ENCODE data around the gene MAPK1IP1L. TPM values are rescaled to one million over a fixed set of nuclear protein-coding genes. Genes with fewer than 3 reads are reported as not detected.

MAPK1IP1L gene
- total and polyA plus RNA-seq, 2 experiments from 2014 or later = 69.9 to 86.2 TPM

DNA sequence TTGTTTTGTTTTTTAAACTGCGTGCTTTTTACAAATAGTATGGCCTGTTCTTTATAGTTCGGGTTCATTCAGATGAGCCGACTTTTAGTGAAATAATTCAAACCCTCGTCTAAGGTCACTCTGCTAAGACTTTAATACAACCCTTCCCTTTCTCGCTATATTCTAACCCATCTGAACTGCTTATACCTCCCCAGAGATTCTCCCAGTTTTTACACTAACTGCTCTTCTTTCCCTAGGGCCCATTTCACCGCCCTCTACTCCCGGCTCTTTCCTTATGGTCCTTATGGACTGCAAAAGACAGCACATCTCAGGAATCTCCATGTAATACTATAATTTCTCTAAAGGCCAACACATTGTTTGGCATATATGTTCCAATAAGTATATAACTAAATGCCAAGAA lies 2.1 kb downstream of the MAPK1IP1L start:
- peaks cover 64% of the 10 kb centered on the region for H3K79me2 ChIP-seq
- peaks cover 12% of the 10 kb centered on the region for H3K4me1 ChIP-seq (ENCODE audit: insufficient read depth)

DNA sequence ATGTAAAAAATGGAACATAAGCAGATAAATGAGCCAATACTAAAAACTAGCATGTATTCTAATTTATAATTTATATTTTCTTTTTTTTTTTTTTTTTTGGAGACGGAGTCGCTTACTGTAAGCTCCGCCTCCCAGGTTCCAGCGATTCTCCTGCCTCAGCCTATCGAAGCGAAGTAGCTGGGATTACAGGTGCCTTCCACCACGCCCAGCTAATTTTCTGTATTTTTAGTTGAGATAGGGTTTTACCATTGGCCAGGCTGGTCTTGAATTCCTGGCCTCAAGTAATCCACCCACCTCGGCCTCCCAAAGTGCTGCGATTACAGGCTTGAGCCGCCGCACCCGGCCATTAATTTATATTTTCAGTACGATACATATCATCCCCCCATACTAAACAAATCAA lies 2.7 kb downstream of the MAPK1IP1L start:
- Histone ChIP-seq H3K27ac (no peak overlapping the region), H4K20me1 (ENCODE audit: insufficient read depth, poor library complexity, severe bottlenecking) (peaks cover 52% of the 10 kb centered on the region), H3K36me3 (replicated peaks; ENCODE audit: insufficient read depth, low read depth) (no peaks in the 10 kb centered on the region), H3K79me2 (peaks cover 70% of the 10 kb centered on the region), H3K4me2 (peak overlapping the region; percentile 77), H3K4me3 (no peak overlapping the region), H3K27me3 (no peaks in the 10 kb centered on the region), H3K9me3 (ENCODE audit: low read depth) (no peaks in the 10 kb centered on the region), H3K9me2 (replicated peaks; ENCODE audit: insufficient read depth) (no peaks in the 10 kb centered on the region), H2AFZ (no peak overlapping the region), H3K4me1 (ENCODE audit: insufficient read depth) (peaks cover 12% of the 10 kb centered on the region)
- DNase-seq (ENCODE audit: low spot score) = no peak
- 98% methylated on average over 13 of the region's 13 CpGs for WGBS (ENCODE audit: low lambda C conversion rate, missing lambda C conversion rate)
- TF ChIP-seq EZH2 (IDR thresholded peaks at IDR 0.05; ENCODE audit: borderline replicate concordance) (no peak), EZH2phosphoT487 (IDR thresholded peaks at IDR 0.05; ENCODE audit: low read depth, severe bottlenecking, unreplicated experiment) (no peak)
- TF ChIP-seq, protein P1, sequence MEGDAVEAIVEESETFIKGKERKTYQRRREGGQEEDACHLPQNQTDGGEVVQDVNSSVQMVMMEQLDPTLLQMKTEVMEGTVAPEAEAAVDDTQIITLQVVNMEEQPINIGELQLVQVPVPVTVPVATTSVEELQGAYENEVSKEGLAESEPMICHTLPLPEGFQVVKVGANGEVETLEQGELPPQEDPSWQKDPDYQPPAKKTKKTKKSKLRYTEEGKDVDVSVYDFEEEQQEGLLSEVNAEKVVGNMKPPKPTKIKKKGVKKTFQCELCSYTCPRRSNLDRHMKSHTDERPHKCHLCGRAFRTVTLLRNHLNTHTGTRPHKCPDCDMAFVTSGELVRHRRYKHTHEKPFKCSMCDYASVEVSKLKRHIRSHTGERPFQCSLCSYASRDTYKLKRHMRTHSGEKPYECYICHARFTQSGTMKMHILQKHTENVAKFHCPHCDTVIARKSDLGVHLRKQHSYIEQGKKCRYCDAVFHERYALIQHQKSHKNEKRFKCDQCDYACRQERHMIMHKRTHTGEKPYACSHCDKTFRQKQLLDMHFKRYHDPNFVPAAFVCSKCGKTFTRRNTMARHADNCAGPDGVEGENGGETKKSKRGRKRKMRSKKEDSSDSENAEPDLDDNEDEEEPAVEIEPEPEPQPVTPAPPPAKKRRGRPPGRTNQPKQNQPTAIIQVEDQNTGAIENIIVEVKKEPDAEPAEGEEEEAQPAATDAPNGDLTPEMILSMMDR (IDR thresholded peaks at IDR 0.05; ENCODE audit: poor library complexity) = no peak

More for the DNA sequence above, 2.1 kb downstream of the MAPK1IP1L start:
- H2AFZ ChIP-seq = no peak overlapping the region
- peak overlapping the region; percentile 77 for H3K4me2 ChIP-seq
- H3K4me3 ChIP-seq = peak overlapping the region; percentile 79
- TF ChIP-seq, protein P1 (IDR thresholded peaks at IDR 0.05; ENCODE audit: poor library complexity) = no peak
- TF ChIP-seq EZH2phosphoT487 (IDR thresholded peaks at IDR 0.05; ENCODE audit: low read depth, severe bottlenecking, unreplicated experiment) = no peak
- no peak for TF ChIP-seq EZH2 (IDR thresholded peaks at IDR 0.05; ENCODE audit: borderline replicate concordance)
- 92% methylated on average over 7 of the region's 7 CpGs for WGBS (ENCODE audit: low lambda C conversion rate, missing lambda C conversion rate)
- no peak for DNase-seq (ENCODE audit: low spot score)
- no peaks in the 10 kb centered on the region for H3K9me2 ChIP-seq (replicated peaks; ENCODE audit: insufficient read depth)
- H4K20me1 ChIP-seq (ENCODE audit: insufficient read depth, poor library complexity, severe bottlenecking) = peaks cover 46% of the 10 kb centered on the region
- no peaks in the 10 kb centered on the region for H3K36me3 ChIP-seq (replicated peaks; ENCODE audit: insufficient read depth, low read depth)
- H3K9me3 ChIP-seq (ENCODE audit: low read depth) = no peaks in the 10 kb centered on the region
- H3K27me3 ChIP-seq = no peaks in the 10 kb centered on the region
- peak overlapping the region; percentile 100 for H3K27ac ChIP-seq

DNA sequence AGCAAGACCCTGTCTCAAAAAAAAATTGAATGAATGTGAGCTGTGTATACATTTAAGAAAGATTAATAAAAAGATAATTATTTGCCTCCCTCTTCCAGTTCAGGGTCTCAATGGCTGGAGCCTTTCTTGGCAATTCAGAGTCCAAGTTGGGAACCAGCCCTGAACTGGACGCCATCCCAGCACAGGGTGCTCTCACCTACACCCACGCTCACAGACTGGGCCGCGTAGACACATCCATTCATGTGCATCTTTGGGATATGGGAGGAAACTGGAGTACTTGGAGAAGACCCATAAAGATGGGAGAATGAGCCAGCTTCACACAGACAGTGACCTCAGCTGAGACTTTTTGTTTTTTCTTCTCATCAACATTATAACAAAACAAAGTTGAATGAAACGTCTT lies 6.5 kb downstream of the MAPK1IP1L start:
- H3K4me2 ChIP-seq = no peak overlapping the region
- no peaks in the 10 kb centered on the region for H3K36me3 ChIP-seq (replicated peaks; ENCODE audit: insufficient read depth, low read depth)
- no peaks in the 10 kb centered on the region for H3K9me3 ChIP-seq (ENCODE audit: low read depth)
- H4K20me1 ChIP-seq (ENCODE audit: insufficient read depth, poor library complexity, severe bottlenecking) = peaks cover 81% of the 10 kb centered on the region
- no peak overlapping the region for H2AFZ ChIP-seq
- TF ChIP-seq, protein P1 (IDR thresholded peaks at IDR 0.05; ENCODE audit: poor library complexity) = no peak
- TF ChIP-seq EZH2phosphoT487 (IDR thresholded peaks at IDR 0.05; ENCODE audit: low read depth, severe bottlenecking, unreplicated experiment) = no peak
- no peak for TF ChIP-seq EZH2 (IDR thresholded peaks at IDR 0.05; ENCODE audit: borderline replicate concordance)
- 100% methylated on average over 5 of the region's 5 CpGs for WGBS (ENCODE audit: low lambda C conversion rate, missing lambda C conversion rate)
- H3K27me3 ChIP-seq = no peaks in the 10 kb centered on the region
- H3K4me1 ChIP-seq (ENCODE audit: insufficient read depth) = peaks cover 8% of the 10 kb centered on the region
- H3K4me3 ChIP-seq = no peak overlapping the region
- peaks cover 96% of the 10 kb centered on the region for H3K79me2 ChIP-seq
- H3K9me2 ChIP-seq (replicated peaks; ENCODE audit: insufficient read depth) = no peaks in the 10 kb centered on the region
- H3K27ac ChIP-seq = no peak overlapping the region
- DNase-seq (ENCODE audit: low spot score) = no peak

DNA sequence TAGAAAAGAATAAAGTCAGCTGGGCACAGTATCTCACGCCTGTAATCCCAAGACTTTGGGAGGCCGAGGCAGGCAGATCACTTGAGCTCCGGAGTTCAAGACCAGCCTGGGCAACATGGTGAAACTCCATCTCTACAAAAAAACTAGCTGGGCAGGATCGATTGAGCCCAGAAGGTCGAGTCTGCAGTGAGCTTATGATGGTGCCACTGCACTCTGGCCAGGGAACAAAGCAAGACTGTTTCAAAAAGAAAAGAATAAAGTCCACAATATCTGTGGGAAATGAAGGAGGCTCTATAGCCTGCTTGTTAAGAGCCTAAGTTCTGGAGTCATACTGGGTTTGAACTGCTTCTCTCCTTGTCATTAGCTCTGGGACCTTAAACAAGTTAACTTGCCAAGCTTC lies 7.9 kb downstream of the MAPK1IP1L start:
- H3K79me2 ChIP-seq = peaks cover 88% of the 10 kb centered on the region
- no peak overlapping the region for H3K27ac ChIP-seq
- no peaks in the 10 kb centered on the region for H3K9me2 ChIP-seq (replicated peaks; ENCODE audit: insufficient read depth)
- no peak for DNase-seq (ENCODE audit: low spot score)
- no peaks in the 10 kb centered on the region for H3K36me3 ChIP-seq (replicated peaks; ENCODE audit: insufficient read depth, low read depth)
- no peaks in the 10 kb centered on the region for H3K9me3 ChIP-seq (ENCODE audit: low read depth)
- TF ChIP-seq EZH2phosphoT487 (IDR thresholded peaks at IDR 0.05; ENCODE audit: low read depth, severe bottlenecking, unreplicated experiment) (no peak), EZH2 (IDR thresholded peaks at IDR 0.05; ENCODE audit: borderline replicate concordance) (no peak)
- TF ChIP-seq, protein P1 (IDR thresholded peaks at IDR 0.05; ENCODE audit: poor library complexity) = no peak
- no peak overlapping the region for H3K4me3 ChIP-seq
- no peaks in the 10 kb centered on the region for H3K27me3 ChIP-seq
- no peaks in the 10 kb centered on the region for H3K4me1 ChIP-seq (ENCODE audit: insufficient read depth)
- no peak overlapping the region for H3K4me2 ChIP-seq
- no peak overlapping the region for H2AFZ ChIP-seq
- peaks cover 71% of the 10 kb centered on the region for H4K20me1 ChIP-seq (ENCODE audit: insufficient read depth, poor library complexity, severe bottlenecking)
- WGBS (ENCODE audit: low lambda C conversion rate, missing lambda C conversion rate) = over 99% methylated on average over 5 of the region's 5 CpGs
